Vagina (tissue), 2 donors: ENCODE data around the gene ADARB1. TPM values are rescaled to one million over a fixed set of nuclear protein-coding genes. Genes with fewer than 3 reads are reported as not detected.

ENCODE experiments used
- DNase-seq, 2 donors: peaks; one replicate each; pipeline ENCODE4 v3.0.0-alpha.2; 2017; ENCODE audit errors: extremely low spot score in 2 of 2
- H3K27ac ChIP-seq: fragments of 200-600 bp; sonication (generic); one replicate; pipeline ENCODE4 v1.5.1; 2019
- H3K27me3 ChIP-seq: fragments of 200-600 bp; sonication (generic); one replicate; pipeline ENCODE4 v1.5.1; 2019
- H3K36me3 ChIP-seq, 2 donors: fragments of 200-600 bp; sonication (generic); one replicate each; pipeline ENCODE4 v1.5.1; 2017 to 2019
- H3K4me1 ChIP-seq: fragments of 200-600 bp; sonication (generic); one replicate; pipeline ENCODE4 v1.5.1; 2019
- H3K4me3 ChIP-seq, 2 donors: fragments of 200-600 bp; sonication (generic); 1 replicate in 1 of 2; 2 replicates in 1 of 2; pipeline ENCODE4 v1.5.1; 2016 to 2019
- H3K9me3 ChIP-seq: fragments of 200-600 bp; sonication (generic); one replicate; pipeline ENCODE4 v1.5.1; 2019
- POLR2A ChIP-seq, 2 donors: fragments of 450-650 bp; IDR thresholded peaks; one replicate each; pipeline ENCODE4 v1.6.1; 2017; ENCODE audit warnings: antibody characterized with exemption in 2 of 2, mild to moderate bottlenecking in 2 of 2, moderate library complexity in 2 of 2
- POLR2AphosphoS5 ChIP-seq, 2 donors: sonication (generic); formaldehyde crosslinking; IDR thresholded peaks; one replicate each; pipeline ENCODE4 v1.9.0; 2017; ENCODE audit warnings: antibody characterized with exemption in 2 of 2, mild to moderate bottlenecking in 2 of 2, low read depth in 1 of 2; ENCODE audit not compliant: insufficient read depth in 1 of 2
- intact Hi-C: fragments of 100-400 bp; cut with DNase I; formaldehyde crosslinking; loops from one replicate; pipeline ENCODE4 v1.15.1; 2023
- total RNA-seq: library from RNA; depleted of rRNA; stranded (reverse); fragments of >200 nt; gene quantifications from one replicate; pipeline ENCODE4 v1.2.3, GENCODE V29; 2016
- TF ChIP-seq, protein P1 (sequence below), 3 experiments: fragments of 450-650 bp in 2 of 3; fragments of 200-600 bp in 1 of 3; sonication (generic) in 1 of 3; IDR thresholded peaks; one replicate each; pipeline ENCODE4 v1.5.1; 2017 to 2019; ENCODE audit warnings: antibody characterized with exemption in 3 of 3, mild to moderate bottlenecking in 2 of 3, moderate library complexity in 2 of 3

Gene ADARB1
- total RNA-seq, 1 donor from 2014 or later, result 19.6 TPM

DNA sequence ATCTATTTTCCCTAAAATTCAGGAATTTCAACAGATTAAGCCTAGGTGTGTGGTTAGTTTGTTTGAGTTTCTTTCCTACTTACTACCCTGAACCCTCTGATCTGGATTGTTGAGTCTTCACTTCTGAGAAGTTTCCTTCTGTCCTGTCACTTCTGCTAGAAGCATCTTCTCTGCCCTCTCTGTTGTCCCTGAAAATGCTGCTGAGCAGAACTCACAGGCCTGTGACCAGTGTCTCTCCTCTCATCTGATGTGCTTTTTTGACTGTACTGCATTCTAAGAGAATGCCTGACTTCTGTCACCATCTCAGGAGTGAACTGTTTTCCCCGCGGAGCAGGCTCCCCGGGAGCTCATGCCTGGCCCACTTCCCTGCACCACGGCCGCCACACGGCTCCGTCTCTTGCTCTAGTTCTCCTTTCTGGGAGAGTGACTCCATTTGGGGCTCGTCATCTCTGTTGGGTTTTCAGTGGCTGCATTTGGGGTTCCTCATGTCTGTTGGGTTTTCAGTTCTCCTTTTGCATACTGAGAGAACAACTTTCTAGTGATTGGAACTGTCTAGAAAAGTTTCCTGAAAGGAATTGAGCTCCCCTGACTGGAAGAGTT, 135.4 kb downstream of the ADARB1 start:
- TF ChIP-seq POLR2A (IDR thresholded peaks at IDR 0.05) (no peak), POLR2AphosphoS5 (IDR thresholded peaks at IDR 0.05; ENCODE audit: insufficient read depth in 1 of 2, low read depth in 1 of 2) (no peak)
- TF ChIP-seq, protein P1, sequence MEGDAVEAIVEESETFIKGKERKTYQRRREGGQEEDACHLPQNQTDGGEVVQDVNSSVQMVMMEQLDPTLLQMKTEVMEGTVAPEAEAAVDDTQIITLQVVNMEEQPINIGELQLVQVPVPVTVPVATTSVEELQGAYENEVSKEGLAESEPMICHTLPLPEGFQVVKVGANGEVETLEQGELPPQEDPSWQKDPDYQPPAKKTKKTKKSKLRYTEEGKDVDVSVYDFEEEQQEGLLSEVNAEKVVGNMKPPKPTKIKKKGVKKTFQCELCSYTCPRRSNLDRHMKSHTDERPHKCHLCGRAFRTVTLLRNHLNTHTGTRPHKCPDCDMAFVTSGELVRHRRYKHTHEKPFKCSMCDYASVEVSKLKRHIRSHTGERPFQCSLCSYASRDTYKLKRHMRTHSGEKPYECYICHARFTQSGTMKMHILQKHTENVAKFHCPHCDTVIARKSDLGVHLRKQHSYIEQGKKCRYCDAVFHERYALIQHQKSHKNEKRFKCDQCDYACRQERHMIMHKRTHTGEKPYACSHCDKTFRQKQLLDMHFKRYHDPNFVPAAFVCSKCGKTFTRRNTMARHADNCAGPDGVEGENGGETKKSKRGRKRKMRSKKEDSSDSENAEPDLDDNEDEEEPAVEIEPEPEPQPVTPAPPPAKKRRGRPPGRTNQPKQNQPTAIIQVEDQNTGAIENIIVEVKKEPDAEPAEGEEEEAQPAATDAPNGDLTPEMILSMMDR (IDR thresholded peaks at IDR 0.05), result no peak
- Histone ChIP-seq H3K4me1 (peaks cover 14% of the 10 kb centered on the region), H3K36me3 (peaks cover 0 to 8% of the 10 kb centered on the region in 2 donors), H3K4me3 (no peak overlapping the region), H3K27me3 (no peaks in the 10 kb centered on the region), H3K9me3 (no peaks in the 10 kb centered on the region), H3K27ac (peak overlapping the region; percentile 25)
- no peak for DNase-seq
- intact Hi-C loops, result no loop called here

DNA sequence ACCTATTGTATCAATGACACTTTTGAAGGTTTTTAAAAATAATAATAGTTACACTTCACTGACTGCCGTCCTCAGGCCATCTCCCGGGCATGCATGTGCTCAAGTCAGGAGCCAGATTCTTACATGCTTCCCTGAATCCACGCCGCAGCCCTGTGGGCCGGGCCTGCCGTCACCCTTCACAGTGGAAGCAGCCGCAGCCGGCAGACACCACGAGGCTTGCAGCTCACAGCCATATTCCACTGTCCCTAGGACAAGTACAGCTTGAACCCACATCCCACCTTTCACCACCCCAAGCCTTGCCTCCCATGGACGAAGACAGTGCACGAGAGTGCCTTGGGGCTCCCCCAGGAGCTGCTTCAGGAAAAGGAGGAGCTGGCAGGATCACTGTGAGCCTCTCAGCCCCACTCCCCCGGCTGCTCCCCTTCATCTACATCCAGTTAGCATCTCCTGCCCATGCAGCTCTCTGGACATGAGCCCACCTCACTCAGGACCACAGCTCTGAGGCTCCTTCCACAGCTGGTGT, 136.1 kb downstream of the ADARB1 start:
- Histone ChIP-seq H3K9me3 (no peaks in the 10 kb centered on the region), H3K4me1 (peaks cover 14% of the 10 kb centered on the region), H3K4me3 (no peak overlapping the region), H3K27me3 (no peaks in the 10 kb centered on the region), H3K27ac (peak overlapping the region; percentile 7), H3K36me3 (peaks cover 0 to 8% of the 10 kb centered on the region in 2 donors)
- DNase-seq, result no peak
- intact Hi-C loops, result no loop called here
- no peak for TF ChIP-seq POLR2AphosphoS5 (IDR thresholded peaks at IDR 0.05; ENCODE audit: insufficient read depth in 1 of 2, low read depth in 1 of 2)
- TF ChIP-seq, protein P1 (IDR thresholded peaks at IDR 0.05), result no peak

- Histone ChIP-seq H3K27ac (no peak overlapping the region), H3K27me3 (no peaks in the 10 kb centered on the region), H3K4me3 (no peak overlapping the region), H3K9me3 (no peaks in the 10 kb centered on the region), H3K36me3 (peaks cover 0 to 8% of the 10 kb centered on the region in 2 donors), H3K4me1 (peaks cover 14% of the 10 kb centered on the region)
- intact Hi-C loops, result no loop called here
- TF ChIP-seq POLR2A (IDR thresholded peaks at IDR 0.05) (no peak), POLR2AphosphoS5 (IDR thresholded peaks at IDR 0.05; ENCODE audit: insufficient read depth in 1 of 2, low read depth in 1 of 2) (no peak)
- TF ChIP-seq, protein P1 (IDR thresholded peaks at IDR 0.05), result no peak
- DNase-seq, result no peak
Observed at GRCh38 chr21:45211661-45212060, 137.3 kb downstream of the ADARB1 start.

GRCh38 chr21:45213392-45213791, 139.0 kb downstream of the ADARB1 start:
- peaks cover 14% of the 10 kb centered on the region for H3K4me1 ChIP-seq
- DNase-seq, result no peak
- intact Hi-C loops, result no loop called here
- H3K4me3 ChIP-seq, result no peak overlapping the region
- H3K9me3 ChIP-seq, result no peaks in the 10 kb centered on the region
- no peak overlapping the region for H3K27ac ChIP-seq
- H3K27me3 ChIP-seq, result no peaks in the 10 kb centered on the region
- peaks cover 0 to 8% of the 10 kb centered on the region in 2 donors for H3K36me3 ChIP-seq
- TF ChIP-seq POLR2A (IDR thresholded peaks at IDR 0.05) (no peak), POLR2AphosphoS5 (IDR thresholded peaks at IDR 0.05; ENCODE audit: insufficient read depth in 1 of 2, low read depth in 1 of 2) (no peak)
- TF ChIP-seq, protein P1 (IDR thresholded peaks at IDR 0.05), result no peak

- intact Hi-C loops, result no loop called here
- TF ChIP-seq POLR2AphosphoS5 (IDR thresholded peaks at IDR 0.05; ENCODE audit: insufficient read depth in 1 of 2, low read depth in 1 of 2) (no peak), POLR2A (IDR thresholded peaks at IDR 0.05) (no peak)
- TF ChIP-seq, protein P1 (IDR thresholded peaks at IDR 0.05), result no peak
- Histone ChIP-seq H3K4me3 (no peak overlapping the region), H3K9me3 (no peaks in the 10 kb centered on the region), H3K4me1 (peaks cover 14% of the 10 kb centered on the region), H3K36me3 (peaks cover 0 to 8% of the 10 kb centered on the region in 2 donors), H3K27ac (no peak overlapping the region), H3K27me3 (no peaks in the 10 kb centered on the region)
- no peak for DNase-seq
Observed at GRCh38 chr21:45215213-45215612, 140.8 kb downstream of the ADARB1 start.
